Left ventricle myocardium inferior (tissue), 1 donor: ENCODE measurements around the gene TMEM175. TPM values are rescaled to one million over a fixed set of nuclear protein-coding genes. Genes with fewer than 3 reads are reported as not detected.
A peak's percentile ranks its signal among the peaks of the same experiment; 100 is the strongest.

Experiments used
- DNase-seq: peaks from one replicate; pipeline ENCODE4 v3.0.0-alpha.2; 2020
- H3K27ac ChIP-seq: fragments of 200-600 bp; replicated peaks from 2 replicates; pipeline ENCODE4 v1.8.0; 2021
- H3K27me3 ChIP-seq: fragments of 200-600 bp; 2 replicates; pipeline ENCODE4 v1.8.0; 2021; ENCODE audit warnings: low read depth
- H3K36me3 ChIP-seq: fragments of 200-600 bp; 2 replicates; pipeline ENCODE4 v1.8.0; 2021
- H3K4me1 ChIP-seq: fragments of 200-600 bp; 2 replicates; pipeline ENCODE4 v1.8.0; 2021
- H3K4me3 ChIP-seq: fragments of 200-600 bp; 2 replicates; pipeline ENCODE4 v1.8.0; 2021; ENCODE audit warnings: mild to moderate bottlenecking, moderate library complexity
- H3K9me3 ChIP-seq: fragments of 200-600 bp; replicated peaks from 2 replicates; pipeline ENCODE4 v1.8.0; 2021
- intact Hi-C: fragments of 100-400 bp; cut with micrococcal nuclease; formaldehyde crosslinking; loops from one replicate; pipeline ENCODE4 v1.11.0; 2022
- total RNA-seq: library from RNA; stranded (reverse); fragmentation: NEBNext Ultra II Directional; extraction: Animal tissue kit (Norgen Biotek cat#: 25700); gene quantifications from one replicate; pipeline ENCODE4 v1.2.1, GENCODE V29; 2021
- TF ChIP-seq, protein P1 (sequence below): fragments of 200-600 bp; IDR thresholded peaks from 2 replicates; pipeline ENCODE4 v1.8.0; 2021; ENCODE audit warnings: antibody characterized with exemption, mild to moderate bottlenecking, borderline replicate concordance
- donor health status: DM: no; HTN: yes; CAD: no; lungs with severe emphysema.

Gene TMEM175
- total RNA-seq, 1 donor from 2014 or later: 20.3 TPM

DNA sequence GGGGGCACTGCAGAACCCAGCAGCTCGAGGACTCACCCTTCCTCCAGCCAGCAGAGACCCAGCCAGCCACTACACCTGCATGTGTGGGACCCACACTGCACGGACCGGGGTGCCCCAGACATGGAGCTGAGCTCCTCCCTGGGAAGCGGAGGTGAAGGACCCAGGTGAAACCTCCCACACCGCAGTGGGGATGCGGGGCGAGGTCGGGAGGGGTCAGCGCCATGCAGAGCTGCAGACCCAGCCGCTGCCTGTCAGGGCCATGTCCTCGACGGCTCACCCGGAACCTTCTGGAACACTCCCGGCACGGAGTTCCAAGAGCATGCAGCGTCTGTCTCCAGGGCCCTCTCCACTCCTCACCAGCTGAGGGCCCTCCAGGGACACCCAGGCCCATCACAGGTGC, 42.7 kb upstream of the TMEM175 start:
- Histone ChIP-seq H3K9me3 (no peaks in the 10 kb centered on the region), H3K36me3 (peaks cover 83% of the 10 kb centered on the region), H3K27ac (no peak overlapping the region), H3K4me1 (peaks cover 9% of the 10 kb centered on the region), H3K4me3 (no peak overlapping the region), H3K27me3 (no peaks in the 10 kb centered on the region)
- TF ChIP-seq, protein P1, sequence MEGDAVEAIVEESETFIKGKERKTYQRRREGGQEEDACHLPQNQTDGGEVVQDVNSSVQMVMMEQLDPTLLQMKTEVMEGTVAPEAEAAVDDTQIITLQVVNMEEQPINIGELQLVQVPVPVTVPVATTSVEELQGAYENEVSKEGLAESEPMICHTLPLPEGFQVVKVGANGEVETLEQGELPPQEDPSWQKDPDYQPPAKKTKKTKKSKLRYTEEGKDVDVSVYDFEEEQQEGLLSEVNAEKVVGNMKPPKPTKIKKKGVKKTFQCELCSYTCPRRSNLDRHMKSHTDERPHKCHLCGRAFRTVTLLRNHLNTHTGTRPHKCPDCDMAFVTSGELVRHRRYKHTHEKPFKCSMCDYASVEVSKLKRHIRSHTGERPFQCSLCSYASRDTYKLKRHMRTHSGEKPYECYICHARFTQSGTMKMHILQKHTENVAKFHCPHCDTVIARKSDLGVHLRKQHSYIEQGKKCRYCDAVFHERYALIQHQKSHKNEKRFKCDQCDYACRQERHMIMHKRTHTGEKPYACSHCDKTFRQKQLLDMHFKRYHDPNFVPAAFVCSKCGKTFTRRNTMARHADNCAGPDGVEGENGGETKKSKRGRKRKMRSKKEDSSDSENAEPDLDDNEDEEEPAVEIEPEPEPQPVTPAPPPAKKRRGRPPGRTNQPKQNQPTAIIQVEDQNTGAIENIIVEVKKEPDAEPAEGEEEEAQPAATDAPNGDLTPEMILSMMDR: no peak
- DNase-seq: no peak
- intact Hi-C loops: no loop called here

DNA sequence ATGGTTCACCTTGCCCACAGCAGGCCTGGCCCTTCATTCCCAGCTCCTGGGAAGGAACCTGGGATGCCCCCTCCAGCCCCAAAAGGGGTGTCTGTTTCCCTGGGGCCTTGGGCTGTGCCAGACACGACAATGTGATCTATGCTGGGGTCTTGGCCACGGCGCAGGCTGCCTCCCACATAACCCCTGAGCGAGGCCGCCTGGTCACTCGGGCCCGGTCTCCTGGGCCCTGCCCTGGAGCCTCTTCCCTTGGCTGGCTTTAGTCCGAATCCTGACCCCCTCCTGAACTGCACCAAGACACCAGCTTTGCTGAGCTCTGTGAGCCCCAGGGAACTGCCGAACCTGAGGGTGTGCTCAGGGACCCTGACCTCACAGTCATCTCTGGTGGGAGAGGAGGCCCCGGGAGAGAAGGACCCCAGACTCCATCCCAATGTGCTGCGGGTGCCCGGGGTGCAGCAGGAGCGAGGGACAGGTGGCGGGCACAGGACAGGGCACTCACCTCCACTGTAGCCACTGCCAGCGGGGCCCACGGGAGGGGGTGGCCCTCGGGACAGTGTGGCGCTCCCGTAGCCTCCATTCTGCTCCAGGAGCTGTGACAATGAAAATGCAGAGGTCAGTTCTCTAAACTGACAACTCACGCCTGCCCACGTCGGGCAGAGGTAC, 42.1 kb upstream of the TMEM175 start:
- Histone ChIP-seq H3K36me3 (peaks cover 83% of the 10 kb centered on the region), H3K27ac (no peak overlapping the region), H3K4me3 (no peak overlapping the region), H3K4me1 (peaks cover 9% of the 10 kb centered on the region), H3K9me3 (no peaks in the 10 kb centered on the region), H3K27me3 (no peaks in the 10 kb centered on the region)
- DNase-seq: no peak
- TF ChIP-seq, protein P1: no peak
- intact Hi-C loops: no loop called here

DNA sequence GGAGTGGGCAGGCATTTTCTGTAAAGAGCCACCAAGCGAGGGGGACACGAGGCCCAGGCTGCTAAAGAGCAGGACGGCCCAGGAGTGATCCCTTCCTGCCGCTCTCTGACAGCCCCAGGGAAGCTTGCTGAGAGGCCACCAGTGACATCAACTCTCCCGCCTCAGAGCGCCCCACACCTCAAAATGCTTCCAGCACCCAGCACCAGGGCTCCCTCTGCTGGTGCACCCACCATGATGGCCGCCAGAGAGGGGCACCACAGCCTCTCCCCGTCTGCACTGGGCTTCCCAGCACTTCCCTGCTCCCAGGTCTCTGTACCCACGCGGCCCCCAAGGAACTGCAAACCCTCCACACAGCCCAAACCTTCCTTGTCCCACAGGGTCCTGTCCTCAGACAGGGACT, 40.5 kb upstream of the TMEM175 start:
- DNase-seq: no peak
- Histone ChIP-seq H3K4me1 (no peaks in the 10 kb centered on the region), H3K27me3 (no peaks in the 10 kb centered on the region), H3K27ac (no peak overlapping the region), H3K9me3 (no peaks in the 10 kb centered on the region), H3K4me3 (no peak overlapping the region), H3K36me3 (peaks cover 88% of the 10 kb centered on the region)
- intact Hi-C loops: no loop called here
- TF ChIP-seq, protein P1: peak; percentile 15

DNA sequence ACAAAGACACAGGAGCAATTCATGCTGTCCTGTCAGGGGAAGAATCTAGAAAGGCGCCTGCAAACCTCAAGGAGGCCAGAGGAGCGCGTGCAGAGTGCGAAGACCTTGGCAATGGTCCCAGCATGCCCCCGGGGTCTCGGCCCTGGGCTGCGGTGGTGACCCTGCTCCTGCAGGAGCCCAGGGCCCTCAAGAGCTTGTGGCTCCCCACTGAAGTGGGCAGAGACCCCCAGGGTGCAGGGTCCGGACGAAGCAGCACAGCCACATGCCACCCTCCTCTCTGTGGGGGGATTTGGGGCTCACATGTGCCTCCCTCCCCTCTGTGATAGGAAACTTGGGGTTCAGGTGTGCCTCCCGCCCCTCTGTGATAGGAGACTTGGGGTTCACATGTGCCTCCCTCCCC, 39.5 kb upstream of the TMEM175 start:
- Histone ChIP-seq H3K4me3 (no peak overlapping the region), H3K9me3 (no peaks in the 10 kb centered on the region), H3K36me3 (peaks cover 88% of the 10 kb centered on the region), H3K27me3 (no peaks in the 10 kb centered on the region), H3K4me1 (no peaks in the 10 kb centered on the region), H3K27ac (no peak overlapping the region)
- intact Hi-C loops: no loop called here
- no peak for DNase-seq
- TF ChIP-seq, protein P1: no peak

DNA sequence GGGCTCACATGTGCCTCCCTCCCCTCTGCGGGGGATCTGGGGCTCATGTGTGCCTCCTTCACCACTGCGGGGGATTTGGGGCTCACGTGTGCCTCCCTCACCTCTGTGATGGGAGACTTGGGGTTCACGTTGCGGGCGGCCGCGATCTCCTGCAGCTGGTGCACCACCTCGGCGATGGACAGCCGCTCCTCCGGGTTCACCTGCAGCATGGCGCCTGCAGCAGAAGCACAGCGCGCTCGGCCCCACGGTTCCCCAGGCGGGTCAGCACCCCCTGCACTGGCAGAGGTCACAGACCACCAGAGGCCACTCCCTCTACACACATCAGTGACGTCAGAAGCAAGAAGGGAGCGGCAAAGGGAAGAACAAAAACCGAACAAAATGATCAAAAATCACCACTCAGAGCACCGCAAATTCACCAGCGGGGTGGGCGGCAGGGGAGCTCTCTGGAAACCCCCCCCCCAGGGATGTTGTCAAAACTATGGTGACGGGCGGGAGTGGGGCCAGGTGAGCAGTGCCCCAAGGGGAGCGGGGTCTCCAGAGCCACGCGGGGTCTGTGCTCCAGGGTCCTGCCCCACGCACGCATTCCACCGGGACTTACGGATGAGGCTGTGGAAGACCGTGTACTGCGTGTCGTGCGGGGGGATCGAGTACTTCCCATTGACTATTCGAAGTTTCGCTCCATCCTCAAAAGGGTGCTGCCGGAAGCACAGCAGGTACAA, 38.8 kb upstream of the TMEM175 start:
- no peak for DNase-seq
- Histone ChIP-seq H3K4me3 (no peak overlapping the region), H3K9me3 (no peaks in the 10 kb centered on the region), H3K27me3 (no peaks in the 10 kb centered on the region), H3K27ac (no peak overlapping the region), H3K36me3 (peaks cover 86% of the 10 kb centered on the region), H3K4me1 (no peaks in the 10 kb centered on the region)
- intact Hi-C loops: no loop called here
- TF ChIP-seq, protein P1: no peak
